ENCODE results near the gene PPFIA4. TPM values are rescaled to one million over a fixed set of nuclear protein-coding genes. Genes with fewer than 3 reads are reported as not detected.

PPFIA4 gene
- total and polyA plus RNA-seq, 2 donors (not counting 3 experiments of a cell fraction or from before 2014, with no cell fraction given) = 0.17 to 0.22 TPM

DNA sequence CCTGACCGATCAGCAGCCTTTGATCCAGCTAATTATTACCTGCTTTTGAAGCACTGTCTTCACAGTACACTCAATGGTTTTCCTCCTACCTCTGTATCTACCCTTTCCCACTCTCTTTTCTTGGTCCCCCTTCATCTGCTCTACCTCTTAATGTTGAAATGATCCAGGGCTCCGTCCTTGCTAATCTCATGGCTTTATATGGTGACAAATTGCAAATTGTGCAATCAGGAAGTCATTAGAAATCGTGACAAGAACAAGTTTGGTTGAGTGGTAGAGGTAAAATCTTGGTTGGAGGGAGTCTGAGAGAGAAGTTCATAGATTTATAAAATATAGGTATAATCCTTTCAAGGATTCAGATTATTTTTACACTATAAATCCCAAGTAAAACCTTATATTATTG lies 49.7 kb upstream of the PPFIA4 start:
- Histone ChIP-seq H3K27me3 (ENCODE audit: control insufficient read depth in 2 of 2, insufficient read depth in 2 of 2, low read length in 2 of 2) (peaks cover 34 to 46% of the 10 kb centered on the region in 2 experiments), H3K79me2 (ENCODE audit: control insufficient read depth, insufficient read depth, low read length) (no peaks in the 10 kb centered on the region), H3K4me3 (replicated peaks in 1 of 3; ENCODE audit: insufficient read depth in 1 of 3, low read depth in 1 of 3, low read length in 3 of 3) (no peak overlapping the region), H3K36me3 (ENCODE audit: control insufficient read depth in 2 of 2, extremely low read depth in 1 of 2, insufficient read depth in 2 of 2, low read length in 2 of 2) (no peaks in the 10 kb centered on the region), H3K4me1 (ENCODE audit: control insufficient read depth, extremely low read depth, insufficient read depth, low read length) (no peaks in the 10 kb centered on the region), H3K9me1 (replicated peaks; ENCODE audit: control insufficient read depth, extremely low read depth, insufficient read depth, low read length) (no peaks in the 10 kb centered on the region), H3K27ac (ENCODE audit: insufficient read depth, low read depth, low read length) (no peak overlapping the region), H3K9me3 (replicated peaks; ENCODE audit: control insufficient read depth, insufficient read depth, low read length) (no peaks in the 10 kb centered on the region), H4K20me1 (replicated peaks; ENCODE audit: control insufficient read depth, extremely low read depth, insufficient read depth, low read length) (no peaks in the 10 kb centered on the region), H3K9ac (replicated peaks; ENCODE audit: extremely low read depth, insufficient read depth, low read length) (no peak overlapping the region), H3K4me2 (ENCODE audit: insufficient read depth, low read length) (no peak overlapping the region), H2AFZ (ENCODE audit: low read depth, low read length) (no peak overlapping the region)
- CTCF ChIA-PET = no interaction called here
- POLR2A ChIA-PET = no interaction called here
- dilution Hi-C loops (cut with MboI; ENCODE audit: extremely low pct_ligation_motif_present, low sequenced_read_pairs) (no loop called here), intact Hi-C loops (cut with micrococcal nuclease) (no loop called here)
- DNase-seq (ENCODE audit: low read depth, low spot score) = no peak
- no peak for FAIRE-seq
- TF ChIP-seq EZH2 (IDR thresholded peaks at IDR 0.05; ENCODE audit: borderline replicate concordance, low read depth, low read length, severe bottlenecking) = no peak
- TF ChIP-seq GATA2 (IDR thresholded peaks at IDR 0.05; ENCODE audit: insufficient read depth, insufficient read length, low read depth, low read length) = no peak
- no peak for TF ChIP-seq POLR2A (IDR thresholded peaks at IDR 0.05; ENCODE audit: low read depth, low read length)
- no peak for TF ChIP-seq MYC (IDR thresholded peaks at IDR 0.05; ENCODE audit: low read depth, low read length)
- TF ChIP-seq JUN (IDR thresholded peaks at IDR 0.05; ENCODE audit: borderline replicate concordance, insufficient read depth, insufficient read length, low read depth) = no peak
- no peak for TF ChIP-seq POLR2AphosphoS5 (IDR thresholded peaks at IDR 0.05; ENCODE audit: insufficient read depth, low read depth, low read length)
- no peak for TF ChIP-seq FOS (IDR thresholded peaks at IDR 0.05; ENCODE audit: borderline replicate concordance, insufficient read depth, low read length)
- TF ChIP-seq, protein P1, sequence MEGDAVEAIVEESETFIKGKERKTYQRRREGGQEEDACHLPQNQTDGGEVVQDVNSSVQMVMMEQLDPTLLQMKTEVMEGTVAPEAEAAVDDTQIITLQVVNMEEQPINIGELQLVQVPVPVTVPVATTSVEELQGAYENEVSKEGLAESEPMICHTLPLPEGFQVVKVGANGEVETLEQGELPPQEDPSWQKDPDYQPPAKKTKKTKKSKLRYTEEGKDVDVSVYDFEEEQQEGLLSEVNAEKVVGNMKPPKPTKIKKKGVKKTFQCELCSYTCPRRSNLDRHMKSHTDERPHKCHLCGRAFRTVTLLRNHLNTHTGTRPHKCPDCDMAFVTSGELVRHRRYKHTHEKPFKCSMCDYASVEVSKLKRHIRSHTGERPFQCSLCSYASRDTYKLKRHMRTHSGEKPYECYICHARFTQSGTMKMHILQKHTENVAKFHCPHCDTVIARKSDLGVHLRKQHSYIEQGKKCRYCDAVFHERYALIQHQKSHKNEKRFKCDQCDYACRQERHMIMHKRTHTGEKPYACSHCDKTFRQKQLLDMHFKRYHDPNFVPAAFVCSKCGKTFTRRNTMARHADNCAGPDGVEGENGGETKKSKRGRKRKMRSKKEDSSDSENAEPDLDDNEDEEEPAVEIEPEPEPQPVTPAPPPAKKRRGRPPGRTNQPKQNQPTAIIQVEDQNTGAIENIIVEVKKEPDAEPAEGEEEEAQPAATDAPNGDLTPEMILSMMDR (IDR thresholded peaks at IDR 0.05; ENCODE audit: extremely low read depth in 1 of 2, insufficient read depth in 1 of 2, low read depth in 1 of 2, low read length in 2 of 2) = no peak
- TF ChIP-seq, protein P2, sequence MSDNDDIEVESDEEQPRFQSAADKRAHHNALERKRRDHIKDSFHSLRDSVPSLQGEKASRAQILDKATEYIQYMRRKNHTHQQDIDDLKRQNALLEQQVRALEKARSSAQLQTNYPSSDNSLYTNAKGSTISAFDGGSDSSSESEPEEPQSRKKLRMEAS (IDR thresholded peaks at IDR 0.05; ENCODE audit: insufficient read depth, insufficient read length) = no peak
- no TSS peak for BruUV-seq (replicated peaks)

Data from endothelial cell of umbilical vein (primary cell).